ENCODE data around the gene AHSG. TPM values are rescaled to one million over a fixed set of nuclear protein-coding genes. Genes with fewer than 3 reads are reported as not detected.

The AHSG gene
- total and polyA plus RNA-seq, 10 of the 15 experiments (the other 5 are each of a cell fraction or from before 2014, with no cell fraction given): 0.06 to 0.90 (median 0.15) TPM; not detected in 7

GRCh38 chr3:186609247-186609868 lies 3.5 kb upstream of the AHSG start (continued):
- TF ChIP-seq SIN3A (IDR thresholded peaks at IDR 0.05; ENCODE audit: low read depth, low read length) (no peak), SUZ12 (IDR thresholded peaks at IDR 0.05; ENCODE audit: unreplicated experiment) (no peak), IRF3 (IDR thresholded peaks at IDR 0.05) (no peak), ATF7 (IDR thresholded peaks at IDR 0.05; ENCODE audit: low read depth) (no peak), SMAD5 (IDR thresholded peaks at IDR 0.05; ENCODE audit: low read depth) (no peak), ZZZ3 (IDR thresholded peaks at IDR 0.05; ENCODE audit: control insufficient read depth, insufficient read length, low read depth) (no peak), ESRRA (IDR thresholded peaks at IDR 0.05; ENCODE audit: low read length) (no peak), SKIL (IDR thresholded peaks at IDR 0.05; ENCODE audit: low read depth, poor library complexity, severe bottlenecking) (no peak), REST (IDR thresholded peaks at IDR 0.05; ENCODE audit: low read depth, low read length) (no peak), LARP7 (IDR thresholded peaks at IDR 0.05) (no peak), STAT3 (IDR thresholded peaks at IDR 0.05; ENCODE audit: low read depth, low read length) (no peak), MAX (IDR thresholded peaks at IDR 0.05; ENCODE audit: low read depth, low read length) (no peak)
